T-helper 9 cell (primary cell): ENCODE data around the gene NTMT1.

Experiments used
- DNase-seq: peaks from one replicate; pipeline ENCODE4 v3.0.0-alpha.2; 2020

NTMT1 gene

GRCh38 chr9:129637673-129638439, 11.9 kb downstream of the NTMT1 start:
- no peak for DNase-seq

- DNase-seq, result no peak
Observed at GRCh38 chr9:129639034-129639630, 13.2 kb downstream of the NTMT1 start.

- no peak for DNase-seq
Observed at GRCh38 chr9:129639756-129640085, 13.8 kb downstream of the NTMT1 start.

GRCh38 chr9:129640086-129640870, 14.3 kb downstream of the NTMT1 start:
- DNase-seq, result no peak

- no peak for DNase-seq
Observed at GRCh38 chr9:129640871-129641749, 15.1 kb downstream of the NTMT1 start.

GRCh38 chr9:129641750-129642585, 16.0 kb downstream of the NTMT1 start, which contains the start of gene ASB6:
Gene ASB6 (minus strand): TSS chr9:129642151. CDS start chr9:129641999, 152 bp downstream.
- peak; percentile 96 for DNase-seq

- DNase-seq, result no peak
Observed at GRCh38 chr9:129643706-129644105, 17.7 kb downstream of the NTMT1 start.

- no peak for DNase-seq
Observed at GRCh38 chr9:129644365-129644764, 18.4 kb downstream of the NTMT1 start.

- no peak for DNase-seq
Observed at GRCh38 chr9:129644902-129645301, 18.9 kb downstream of the NTMT1 start.

- no peak for DNase-seq
Observed at GRCh38 chr9:129646252-129646651, 20.3 kb downstream of the NTMT1 start.

GRCh38 chr9:129646654-129647053, 20.7 kb downstream of the NTMT1 start:
- no peak for DNase-seq

- DNase-seq, result no peak
Observed at GRCh38 chr9:129647635-129648034, 21.7 kb downstream of the NTMT1 start.

GRCh38 chr9:129648092-129648763, 22.3 kb downstream of the NTMT1 start:
- DNase-seq, result no peak

- DNase-seq, result no peak
Observed at GRCh38 chr9:129648764-129649115, 22.8 kb downstream of the NTMT1 start.

- no peak for DNase-seq
Observed at GRCh38 chr9:129649726-129650679, 24.0 kb downstream of the NTMT1 start.

GRCh38 chr9:129650680-129651235, 24.8 kb downstream of the NTMT1 start:
- no peak for DNase-seq

GRCh38 chr9:129653823-129654553, 28.0 kb downstream of the NTMT1 start:
- no peak for DNase-seq

- DNase-seq, result no peak
Observed at GRCh38 chr9:129654554-129655040, 28.6 kb downstream of the NTMT1 start.

GRCh38 chr9:129655154-129655553, 29.2 kb downstream of the NTMT1 start:
- no peak for DNase-seq
